HG03432 (cell line): Measurements from ENCODE around the gene ATP6V0B.

Experiments
- ATAC-seq: cut with Tn5 transposase; IDR thresholded peaks from one replicate; pipeline ENCODE4 v1.9.1; 2021; ENCODE audit warnings: mild to moderate bottlenecking, moderate library complexity; ENCODE audit not compliant: unreplicated experiment

Gene ATP6V0B

DNA sequence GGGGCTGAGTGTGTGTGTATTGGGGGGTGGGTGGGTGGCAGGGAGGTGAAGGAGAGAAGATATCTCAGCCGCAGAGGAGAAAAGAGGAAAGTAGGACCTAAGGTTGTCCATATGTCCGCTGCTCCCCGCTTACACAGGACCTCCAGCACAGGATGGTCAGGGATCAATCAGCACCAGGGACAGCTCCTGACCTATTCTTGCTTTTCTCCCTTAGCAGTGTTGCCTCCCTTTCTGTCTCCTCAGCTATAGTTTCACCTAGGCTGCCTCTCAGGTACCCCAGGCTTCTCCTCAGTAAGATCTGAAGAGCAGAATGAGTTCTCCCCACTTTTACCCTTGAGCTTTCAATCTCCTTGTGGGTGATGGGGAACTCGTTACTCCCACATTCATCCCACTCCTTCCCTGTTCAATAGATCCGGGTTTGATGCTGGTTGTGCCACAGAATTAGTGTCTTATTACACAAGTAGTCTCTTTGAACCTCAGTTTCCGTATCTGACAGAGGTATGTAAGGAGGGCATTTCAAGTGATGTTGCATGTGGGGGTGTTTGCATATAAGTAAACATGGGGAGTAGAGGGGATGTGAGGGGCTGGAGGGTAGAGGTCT is 6.3 kb upstream of the ATP6V0B start:
- ATAC-seq: no peak

- ATAC-seq: no peak
These were observed 5.4 kb upstream of the ATP6V0B start for GRCh38 chr1:43969416-43969745.

DNA sequence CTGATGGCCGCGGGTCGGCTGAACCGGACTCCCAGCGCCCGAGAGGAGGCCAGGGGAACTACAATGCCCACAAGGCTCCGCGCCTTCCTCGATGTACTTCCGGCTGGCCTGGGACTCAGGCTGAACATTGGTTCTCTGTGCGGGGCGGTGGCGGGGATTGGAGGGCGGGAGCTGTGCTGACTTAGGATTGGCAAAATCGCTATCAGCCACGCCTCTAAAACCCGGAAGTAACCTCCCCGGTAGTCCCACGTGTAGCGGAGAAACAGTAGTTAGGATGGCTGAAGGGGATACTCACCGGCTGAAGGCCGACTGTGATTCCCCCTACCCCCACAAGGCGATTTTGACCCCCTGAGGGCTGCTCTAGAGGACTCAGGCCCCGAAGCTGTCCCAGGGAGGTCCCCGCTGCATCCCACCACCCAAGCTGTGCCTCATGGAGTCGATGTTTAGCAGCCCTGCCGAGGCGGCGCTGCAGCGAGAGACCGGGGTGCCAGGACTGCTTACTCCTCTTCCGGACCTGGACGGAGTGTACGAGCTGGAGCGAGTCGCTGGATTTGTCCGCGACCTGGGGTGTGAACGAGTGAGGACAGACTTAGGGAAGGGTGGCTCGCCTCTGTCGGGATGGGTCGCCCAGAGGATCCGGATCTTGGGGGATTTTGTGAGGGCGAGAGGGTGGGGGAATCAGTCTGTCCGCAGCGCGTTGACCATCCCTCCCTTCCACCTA is 4.9 kb upstream of the ATP6V0B start, which contains the start of gene DPH2:
Gene DPH2 (plus strand): TSS at position 265 of the 721 bp plus-strand sequence. CDS start 166 bp downstream, at position 431.
- peak; percentile 72 for ATAC-seq

- ATAC-seq: no peak
These were observed 4.3 kb upstream of the ATP6V0B start for GRCh38 chr1:43970502-43970901.

- ATAC-seq: no peak
These were observed 3.8 kb upstream of the ATP6V0B start for GRCh38 chr1:43970911-43971310.

DNA sequence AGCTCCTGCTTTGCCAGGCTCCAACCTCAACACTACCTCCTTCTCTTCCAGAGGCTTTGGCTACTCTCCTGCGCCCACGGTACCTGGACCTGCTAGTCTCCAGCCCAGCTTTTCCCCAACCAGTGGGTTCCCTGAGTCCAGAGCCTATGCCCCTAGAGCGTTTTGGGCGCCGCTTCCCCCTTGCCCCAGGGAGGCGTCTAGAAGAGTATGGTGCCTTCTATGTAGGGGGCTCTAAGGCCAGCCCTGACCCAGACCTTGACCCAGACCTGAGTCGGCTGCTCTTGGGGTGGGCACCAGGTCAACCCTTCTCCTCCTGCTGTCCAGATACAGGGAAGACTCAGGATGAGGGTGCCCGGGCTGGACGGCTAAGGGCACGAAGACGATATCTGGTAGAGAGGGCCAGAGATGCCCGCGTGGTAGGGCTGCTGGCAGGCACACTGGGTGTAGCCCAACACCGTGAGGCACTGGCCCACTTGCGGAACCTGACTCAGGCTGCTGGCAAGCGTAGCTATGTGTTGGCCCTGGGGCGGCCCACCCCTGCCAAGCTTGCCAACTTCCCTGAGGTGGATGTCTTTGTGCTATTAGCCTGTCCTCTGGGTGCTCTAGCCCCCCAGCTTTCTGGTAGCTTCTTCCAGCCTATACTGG is 3.3 kb upstream of the ATP6V0B start:
- ATAC-seq: no peak

- no peak for ATAC-seq
These were observed 748 bp upstream of the ATP6V0B start for GRCh38 chr1:43973981-43974442.

GRCh38 chr1:43975249-43975961 is 645 bp downstream of the ATP6V0B start:
- ATAC-seq: peak; percentile 3

GRCh38 chr1:43976045-43976444 is 1.3 kb downstream of the ATP6V0B start:
- ATAC-seq: no peak

- no peak for ATAC-seq
These were observed 2.1 kb downstream of the ATP6V0B start for GRCh38 chr1:43976890-43977289.

DNA sequence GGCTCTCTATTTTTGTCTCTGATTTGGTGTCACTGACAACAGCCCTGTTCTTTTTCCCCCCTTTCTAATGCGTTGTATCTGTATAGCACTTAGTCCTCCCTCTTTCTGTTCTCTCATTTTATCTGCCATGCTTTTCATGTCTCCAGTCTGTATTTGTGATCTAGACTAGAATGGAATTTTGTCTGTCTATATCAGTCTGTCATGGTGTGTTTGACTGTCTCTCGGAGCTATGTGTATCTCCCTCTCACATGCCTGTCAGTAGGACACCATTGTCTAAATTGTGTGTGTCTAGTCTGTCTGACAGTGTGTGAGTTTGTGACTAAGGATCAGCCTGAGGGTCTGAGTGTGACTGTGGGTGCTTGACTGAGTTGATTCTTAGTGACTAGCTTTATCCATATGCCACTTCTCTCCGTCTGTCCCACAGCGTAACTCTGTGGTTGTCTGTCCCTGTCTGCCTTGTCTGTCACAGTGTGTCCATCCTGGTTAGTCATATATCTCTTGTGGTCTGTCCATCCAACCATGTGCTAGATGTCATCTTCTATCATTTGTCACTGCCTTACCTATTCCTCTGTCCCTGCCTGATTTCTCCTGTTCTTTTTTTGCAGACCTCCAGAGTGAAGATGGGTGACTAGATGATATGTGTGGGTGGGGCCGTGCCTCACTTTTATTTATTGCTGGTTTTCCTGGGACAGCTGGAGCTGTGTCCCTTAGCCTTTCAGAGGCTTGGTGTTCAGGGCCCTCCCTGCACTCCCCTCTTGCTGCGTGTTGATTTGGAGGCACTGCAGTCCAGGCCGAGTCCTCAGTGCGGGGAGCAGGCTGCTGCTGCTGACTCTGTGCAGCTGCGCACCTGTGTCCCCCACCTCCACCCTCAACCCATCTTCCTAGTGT is 2.9 kb downstream of the ATP6V0B start:
- ATAC-seq: no peak

DNA sequence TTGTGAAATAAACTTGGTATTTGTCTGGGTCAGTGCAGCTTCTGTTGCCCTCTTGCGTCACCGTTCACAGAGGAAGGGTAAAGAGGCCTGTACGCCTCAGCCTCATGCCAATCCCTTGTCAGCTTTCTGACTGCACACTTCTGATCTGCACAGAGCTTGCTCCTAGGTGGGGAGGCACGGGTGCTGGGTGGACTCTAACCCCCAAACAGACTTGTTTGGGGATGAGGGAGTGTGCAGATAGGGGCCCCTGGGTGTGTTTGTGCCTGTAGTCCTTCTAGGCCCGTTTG is 3.4 kb downstream of the ATP6V0B start:
- no peak for ATAC-seq

DNA sequence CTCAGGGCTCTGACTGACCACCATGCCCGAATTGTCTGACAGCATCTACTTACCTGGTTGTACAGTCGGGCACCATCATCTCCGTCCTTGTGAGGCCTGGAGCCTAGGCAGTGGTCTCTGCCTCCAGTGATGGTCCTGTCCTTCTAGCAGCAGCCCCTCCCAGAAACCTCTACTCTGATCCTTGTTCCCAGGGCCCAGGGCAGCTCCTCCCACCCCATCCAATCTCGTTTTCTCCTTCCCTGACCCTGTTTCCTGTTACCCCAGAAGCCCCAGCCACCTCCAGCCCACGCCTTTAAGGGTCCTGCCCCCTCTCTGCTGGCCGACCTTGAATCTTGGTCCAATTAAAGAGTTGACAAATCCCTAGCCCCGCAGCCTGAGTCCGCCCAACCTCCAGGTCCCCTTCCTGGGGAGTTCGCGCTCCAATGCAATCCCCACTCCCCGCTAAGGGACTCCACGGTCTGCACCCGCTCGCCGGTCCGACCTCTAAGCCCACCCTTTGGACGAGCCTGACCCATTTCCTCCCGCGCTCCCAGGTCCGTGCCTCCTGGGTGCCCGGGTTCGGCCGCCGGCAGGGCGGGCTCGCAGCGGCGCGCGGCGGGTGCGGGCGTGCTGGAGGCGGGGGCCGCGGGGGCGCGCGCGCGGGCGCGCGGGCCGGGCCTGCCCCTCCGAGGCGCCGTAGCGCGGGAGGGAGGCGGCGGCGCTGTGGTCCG is 3.9 kb downstream of the ATP6V0B start, which contains the start of gene B4GALT2:
Gene B4GALT2 (plus strand): TSS at position 660 of the 710 bp plus-strand sequence. CDS start 1,951 bp downstream, outside the sequence.
- ATAC-seq: no peak

- no peak for ATAC-seq
These were observed 4.4 kb downstream of the ATP6V0B start for GRCh38 chr1:43979261-43979527.

DNA sequence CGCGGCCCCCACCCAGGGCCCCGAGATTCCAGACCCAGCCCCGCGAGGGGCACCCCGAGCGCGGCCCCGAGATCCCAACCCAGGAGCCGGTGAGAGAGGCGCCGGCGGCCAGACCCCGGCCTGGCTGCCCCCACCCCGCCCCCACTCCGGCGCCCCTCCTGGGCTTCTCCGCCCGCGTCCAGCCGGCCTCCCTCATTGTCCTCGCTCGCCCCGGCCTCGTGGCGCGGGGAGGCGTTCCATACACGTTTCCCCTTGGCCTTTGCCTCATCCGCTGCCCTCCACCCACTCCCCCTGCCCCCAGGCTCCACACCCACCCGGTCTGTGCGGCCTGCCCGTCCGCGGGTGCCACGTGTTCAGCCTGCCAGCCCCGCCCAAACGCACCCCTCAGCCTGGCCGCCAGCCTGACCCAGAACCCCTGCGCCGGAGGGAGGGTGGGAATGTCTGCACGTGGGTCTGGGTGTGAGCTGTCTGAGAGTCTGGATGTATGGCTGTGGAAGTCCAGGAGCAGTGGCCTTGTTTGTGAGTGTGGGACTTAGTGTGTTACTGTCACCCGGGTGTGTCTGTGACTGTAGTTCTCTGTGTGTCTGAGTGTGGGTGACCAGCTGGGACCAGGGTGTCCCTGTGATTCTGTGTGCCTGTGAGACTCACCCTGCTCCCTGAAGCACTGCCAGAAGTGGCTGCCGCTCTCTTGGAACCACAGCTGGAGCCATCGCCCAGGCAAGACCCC is 4.9 kb downstream of the ATP6V0B start:
- ATAC-seq: no peak

- ATAC-seq: no peak
These were observed 5.7 kb downstream of the ATP6V0B start for GRCh38 chr1:43980255-43981134.

DNA sequence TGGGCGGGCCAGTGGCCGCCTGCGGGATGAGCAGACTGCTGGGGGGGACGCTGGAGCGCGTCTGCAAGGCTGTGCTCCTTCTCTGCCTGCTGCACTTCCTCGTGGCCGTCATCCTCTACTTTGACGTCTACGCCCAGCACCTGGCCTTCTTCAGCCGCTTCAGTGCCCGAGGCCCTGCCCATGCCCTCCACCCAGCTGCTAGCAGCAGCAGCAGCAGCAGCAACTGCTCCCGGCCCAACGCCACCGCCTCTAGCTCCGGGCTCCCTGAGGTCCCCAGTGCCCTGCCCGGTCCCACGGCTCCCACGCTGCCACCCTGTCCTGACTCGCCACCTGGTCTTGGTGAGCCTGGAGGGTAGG is 6.4 kb downstream of the ATP6V0B start:
- no peak for ATAC-seq

GRCh38 chr1:43981636-43982035 is 6.9 kb downstream of the ATP6V0B start:
- no peak for ATAC-seq

DNA sequence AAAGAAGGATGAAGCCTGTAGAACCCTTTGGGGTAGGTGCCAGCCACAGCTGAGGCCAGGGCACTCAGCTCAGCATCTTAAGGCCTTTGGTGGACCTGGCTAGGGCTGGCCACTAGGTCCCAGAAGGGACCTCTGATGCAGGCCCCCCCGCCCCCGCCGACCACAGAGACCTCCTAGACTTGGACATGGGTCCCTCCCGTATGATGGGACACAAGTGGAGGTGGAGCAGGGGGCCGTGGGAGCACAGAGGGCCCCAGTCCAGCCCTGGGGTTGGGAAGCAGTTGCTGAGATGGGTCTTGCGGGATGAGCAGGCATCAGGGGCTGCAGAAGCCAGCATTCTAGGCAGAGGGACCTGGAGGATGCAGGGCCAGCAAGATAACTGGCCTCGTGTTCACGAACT is 7.5 kb downstream of the ATP6V0B start:
- no peak for ATAC-seq
